Measurements from ENCODE around the gene ABITRAM. TPM values are rescaled to one million over a fixed set of nuclear protein-coding genes. Genes with fewer than 3 reads are reported as not detected.
"Not testable (repeated sequence)": the region's sequence is repeated elsewhere in the genome, so short reads cannot be mapped to it uniquely, and the experiment has no call there.

ABITRAM gene
- total and polyA plus RNA-seq, 12 donors = 3.5 to 33.0 (median 12.3) TPM

GRCh38 chr9:108960331-108960730 lies 26.1 kb downstream of the ABITRAM start:
- Histone ChIP-seq H3K9me3 (replicated peaks in 1 of 3) (no peaks in the 10 kb centered on the region), H3K4me3 (no peak overlapping the region), H3K4me1 (replicated peaks in 1 of 2) (peaks cover 0 to 34% of the 10 kb centered on the region in 2 donors), H3K27me3 (no peaks in the 10 kb centered on the region), H3K27ac (no peak overlapping the region), H3K36me3 (replicated peaks in 1 of 2) (peaks cover 0 to 30% of the 10 kb centered on the region in 2 donors)
- 73 to 80% (median 76%) methylated on average over 6 of the region's 6 CpGs for WGBS, 4 donors
- no peak for DNase-seq
- intact Hi-C loops (cut with DNase I) = no loop called here
- TF ChIP-seq CTCF (IDR thresholded peaks at IDR 0.05) (no peak), POLR2A (IDR thresholded peaks at IDR 0.05) (no peak)

DNA sequence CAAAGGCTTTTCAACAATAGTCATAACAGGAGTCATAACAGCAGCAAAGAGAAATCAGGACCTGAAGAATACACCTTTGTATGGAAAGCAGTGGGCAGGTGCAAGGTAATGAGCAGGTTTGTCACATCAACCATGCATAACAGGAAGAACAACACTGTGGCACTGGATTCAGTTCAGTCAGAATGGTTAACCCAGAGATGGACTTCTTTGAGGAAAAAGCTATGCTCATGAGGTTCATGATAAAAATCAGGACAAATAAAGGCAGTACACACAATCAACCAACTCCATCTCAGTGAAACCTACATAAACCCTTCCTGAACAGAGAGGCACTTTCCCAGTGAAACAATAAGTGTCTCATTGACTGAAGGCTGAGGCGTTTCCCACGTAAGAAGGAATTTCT lies 27.0 kb downstream of the ABITRAM start:
- Histone ChIP-seq H3K9me3 (replicated peaks in 1 of 3) (no peaks in the 10 kb centered on the region), H3K4me1 (replicated peaks in 1 of 2) (peaks cover 0 to 33% of the 10 kb centered on the region in 2 donors), H3K27ac (no peak overlapping the region), H3K36me3 (replicated peaks in 1 of 2) (peaks cover 0 to 38% of the 10 kb centered on the region in 2 donors), H3K27me3 (no peaks in the 10 kb centered on the region), H3K4me3 (no peak overlapping the region)
- WGBS, 4 donors = 94 to 99% (median 97%) methylated on average over 2 of the region's 2 CpGs
- DNase-seq = no peak
- intact Hi-C loops (cut with DNase I) = no loop called here
- TF ChIP-seq CTCF (IDR thresholded peaks at IDR 0.05) (no peak), POLR2A (IDR thresholded peaks at IDR 0.05) (no peak)

DNA sequence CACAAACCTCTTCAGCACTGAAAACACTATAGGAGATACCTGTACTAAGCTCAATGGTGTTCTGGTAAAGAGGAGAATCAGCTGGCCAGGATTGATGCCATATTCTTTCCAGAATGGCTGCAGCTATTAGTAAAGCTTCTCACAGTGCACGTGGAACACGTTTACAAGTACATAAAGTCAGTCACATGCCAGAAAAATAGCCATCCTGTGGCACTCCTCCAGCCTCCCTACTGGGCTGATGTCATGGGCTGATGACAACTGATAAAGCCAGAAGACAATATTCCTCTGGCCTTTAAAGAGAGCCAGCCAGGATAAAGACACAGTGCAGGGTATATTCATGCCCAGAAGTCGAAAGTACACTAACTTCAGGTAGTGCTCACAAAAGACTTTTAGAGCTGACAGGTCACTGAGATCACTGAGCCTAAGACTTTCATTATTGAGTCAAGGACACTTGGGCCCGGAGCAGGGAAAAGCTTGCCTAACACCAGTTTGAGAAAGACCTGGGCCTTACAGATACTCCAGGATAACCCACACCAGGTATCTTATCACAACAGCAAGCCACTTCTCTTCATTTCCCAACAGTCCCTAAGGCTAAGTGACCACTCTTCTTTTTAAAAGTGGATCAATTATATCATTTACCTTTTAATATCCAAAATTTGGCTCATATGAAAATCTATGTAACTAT lies 29.4 kb downstream of the ABITRAM start:
- H3K9me3 ChIP-seq (replicated peaks in 1 of 3) = no peaks in the 10 kb centered on the region
- peak overlapping the region in 4 of 5 donors; percentile 11 to 72 (median 50) for H3K27ac ChIP-seq
- no peaks in the 10 kb centered on the region for H3K27me3 ChIP-seq
- TF ChIP-seq CTCF (IDR thresholded peaks at IDR 0.05) (no peak), POLR2A (IDR thresholded peaks at IDR 0.05) (peak in 1 of 2 donors; percentile 47)
- peaks cover 0 to 15% of the 10 kb centered on the region in 2 donors for H3K4me1 ChIP-seq (replicated peaks in 1 of 2)
- DNase-seq = peak; percentile 77 to 92 (median 82)
- H3K36me3 ChIP-seq (replicated peaks in 1 of 2) = peaks cover 0 to 63% of the 10 kb centered on the region in 2 donors
- intact Hi-C loops (cut with DNase I) = no loop called here
- H3K4me3 ChIP-seq = no peak overlapping the region
- WGBS, 4 donors = 32 to 53% (median 37%) methylated on average over 4 of the region's 4 CpGs

GRCh38 chr9:108967916-108968315 lies 33.7 kb downstream of the ABITRAM start:
- intact Hi-C loops (cut with DNase I) = no loop called here
- TF ChIP-seq POLR2A (IDR thresholded peaks at IDR 0.05) (no peak), CTCF (IDR thresholded peaks at IDR 0.05) (no peak)
- peaks cover 0 to 82% of the 10 kb centered on the region in 2 donors for H3K36me3 ChIP-seq (replicated peaks in 1 of 2)
- H3K4me1 ChIP-seq (replicated peaks in 1 of 2) = peaks cover 13 to 32% of the 10 kb centered on the region in 2 donors
- no peaks in the 10 kb centered on the region for H3K27me3 ChIP-seq
- peak overlapping the region in 1 of 5 donors; percentile 5 for H3K27ac ChIP-seq
- H3K4me3 ChIP-seq = no peak overlapping the region
- no peaks in the 10 kb centered on the region for H3K9me3 ChIP-seq (replicated peaks in 1 of 3)
- no peak for DNase-seq

DNA sequence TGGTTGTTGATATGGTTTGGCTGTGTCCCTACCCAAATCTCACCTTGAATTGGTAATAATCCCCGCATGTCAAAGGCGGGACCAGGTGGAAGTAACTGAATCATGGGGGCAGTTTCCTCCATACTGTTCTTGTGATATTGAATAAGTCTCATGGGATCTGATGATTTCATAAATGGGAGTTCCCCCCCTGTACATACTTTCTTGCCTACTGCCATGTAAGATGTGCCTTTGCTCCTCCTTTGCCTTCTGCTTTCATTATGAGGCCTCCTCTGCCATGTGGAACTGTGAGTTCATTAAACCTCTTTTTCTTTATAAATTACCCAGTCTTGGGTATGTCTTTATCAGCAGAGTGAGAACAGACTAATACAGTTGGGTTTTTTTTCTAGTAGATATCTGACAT lies 37.2 kb downstream of the ABITRAM start:
- DNase-seq; H3K27me3 ChIP-seq; intact Hi-C loops (cut with DNase I); H3K9me3 ChIP-seq (replicated peaks in 1 of 3); H3K4me3 ChIP-seq: not testable (repeated sequence)
- 92 to 98% (median 97%) methylated on average over 2 of the region's 2 CpGs for WGBS, 4 donors
- H3K4me1 ChIP-seq (replicated peaks in 1 of 2) = peaks cover 26 to 41% of the 10 kb centered on the region in 2 donors
- H3K36me3 ChIP-seq (replicated peaks in 1 of 2) = peaks cover 0 to 65% of the 10 kb centered on the region in 2 donors
- peak overlapping the region in 1 of 5 donors; percentile 61 for H3K27ac ChIP-seq

All from adrenal gland (tissue), 12 donors.